GM12874 (cell line): ENCODE measurements around the gene SNX2.

Source experiments
- TF ChIP-seq, protein P1 (sequence below): IDR thresholded peaks from 2 replicates; pipeline ENCODE4 v1.5.1; 2011; ENCODE audit warnings: low read depth, mild to moderate bottlenecking, control low read depth, low read length, moderate library complexity; ENCODE audit not compliant: insufficient read depth

Gene SNX2

DNA sequence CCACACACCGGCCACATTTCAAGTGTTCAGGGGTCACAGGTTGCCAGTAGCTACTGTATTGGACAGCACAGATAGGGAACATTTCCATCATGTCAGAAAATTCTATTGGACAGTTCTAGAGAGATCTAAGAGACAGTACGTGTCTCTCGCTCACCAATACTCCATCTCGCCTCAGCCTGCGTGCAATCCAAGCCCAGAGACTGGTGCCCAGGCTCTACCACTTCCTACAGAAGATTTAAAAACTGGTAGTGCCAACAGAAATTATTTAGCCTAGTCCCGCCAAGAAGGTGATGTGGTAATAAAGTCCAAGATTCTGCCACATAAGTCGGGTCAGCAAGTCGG lies 390 bp upstream of the SNX2 start:
- TF ChIP-seq, protein P1, sequence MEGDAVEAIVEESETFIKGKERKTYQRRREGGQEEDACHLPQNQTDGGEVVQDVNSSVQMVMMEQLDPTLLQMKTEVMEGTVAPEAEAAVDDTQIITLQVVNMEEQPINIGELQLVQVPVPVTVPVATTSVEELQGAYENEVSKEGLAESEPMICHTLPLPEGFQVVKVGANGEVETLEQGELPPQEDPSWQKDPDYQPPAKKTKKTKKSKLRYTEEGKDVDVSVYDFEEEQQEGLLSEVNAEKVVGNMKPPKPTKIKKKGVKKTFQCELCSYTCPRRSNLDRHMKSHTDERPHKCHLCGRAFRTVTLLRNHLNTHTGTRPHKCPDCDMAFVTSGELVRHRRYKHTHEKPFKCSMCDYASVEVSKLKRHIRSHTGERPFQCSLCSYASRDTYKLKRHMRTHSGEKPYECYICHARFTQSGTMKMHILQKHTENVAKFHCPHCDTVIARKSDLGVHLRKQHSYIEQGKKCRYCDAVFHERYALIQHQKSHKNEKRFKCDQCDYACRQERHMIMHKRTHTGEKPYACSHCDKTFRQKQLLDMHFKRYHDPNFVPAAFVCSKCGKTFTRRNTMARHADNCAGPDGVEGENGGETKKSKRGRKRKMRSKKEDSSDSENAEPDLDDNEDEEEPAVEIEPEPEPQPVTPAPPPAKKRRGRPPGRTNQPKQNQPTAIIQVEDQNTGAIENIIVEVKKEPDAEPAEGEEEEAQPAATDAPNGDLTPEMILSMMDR = no peak

DNA sequence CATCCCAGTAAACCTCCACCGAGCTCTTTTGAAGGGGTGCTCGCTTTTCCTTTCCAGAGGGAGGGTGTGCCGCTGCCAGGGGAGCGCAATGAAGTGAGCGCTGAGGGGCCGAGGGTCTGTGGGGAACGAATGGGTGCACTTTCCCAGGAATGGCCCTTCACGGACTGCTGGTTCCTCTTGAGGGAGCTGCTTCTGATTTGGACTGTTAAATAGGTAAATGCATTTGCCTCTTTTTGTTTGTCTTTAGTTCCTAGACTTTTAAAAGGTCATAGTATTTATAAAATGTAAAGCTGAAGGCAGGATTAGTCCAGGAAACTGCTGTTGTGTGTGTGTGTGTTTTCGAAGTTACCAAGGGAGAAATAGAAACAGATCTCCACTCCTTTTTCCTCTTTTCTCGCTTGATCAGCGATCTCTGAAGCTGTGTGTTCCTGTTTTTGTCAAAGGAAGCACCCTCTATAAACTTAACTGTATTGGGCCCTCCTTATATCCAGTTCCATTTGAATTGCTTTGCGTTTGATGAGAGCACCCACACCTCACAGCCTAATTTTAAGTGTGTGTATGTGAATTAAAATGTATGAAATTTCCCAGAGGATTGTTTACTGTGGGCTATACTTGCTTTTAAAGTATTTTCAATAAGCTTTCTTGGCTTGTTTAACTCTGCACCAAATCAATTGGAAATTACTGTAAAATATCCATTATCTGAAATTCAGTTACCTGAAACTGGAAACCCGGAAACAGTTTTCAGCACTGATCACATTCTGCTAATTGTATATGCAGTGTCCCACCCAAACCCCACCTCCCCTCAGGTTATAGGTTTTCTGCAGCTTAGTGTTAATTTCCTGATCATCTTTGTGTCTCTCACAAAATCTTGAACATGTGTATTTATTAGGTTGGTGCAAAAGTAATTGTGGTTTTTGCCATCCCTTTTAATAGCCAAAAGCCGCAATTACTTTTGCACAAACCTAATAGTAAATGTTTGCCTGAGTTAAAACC lies 966 bp downstream of the SNX2 start:
- TF ChIP-seq, protein P1 = no peak

GRCh38 chr5:122778157-122778556 lies 3.3 kb downstream of the SNX2 start:
- TF ChIP-seq, protein P1 = no peak

GRCh38 chr5:122779451-122779850 lies 4.6 kb downstream of the SNX2 start:
- TF ChIP-seq, protein P1 = no peak

- TF ChIP-seq, protein P1 = no peak
Observed at GRCh38 chr5:122780296-122780695, 5.4 kb downstream of the SNX2 start.

DNA sequence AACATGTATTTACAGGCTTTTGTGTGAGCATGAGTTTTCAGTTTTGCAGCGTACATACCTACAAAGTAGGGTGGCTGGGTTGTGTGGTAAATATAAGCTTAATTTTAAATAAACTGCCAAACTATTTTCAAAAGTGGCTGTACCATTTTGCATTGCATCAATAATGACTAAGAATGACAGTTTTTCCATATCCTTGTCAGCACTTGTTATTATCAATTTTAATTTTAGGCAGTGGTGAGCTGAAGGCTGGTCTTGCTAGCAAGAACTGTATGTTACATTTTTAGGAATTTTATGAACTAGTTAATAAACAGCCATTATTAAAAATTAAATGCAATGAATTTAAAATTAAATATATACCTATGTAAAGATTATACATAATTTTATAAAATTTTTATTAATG lies 6.6 kb downstream of the SNX2 start:
- TF ChIP-seq, protein P1 = no peak

GRCh38 chr5:122785294-122785693 lies 10.4 kb downstream of the SNX2 start:
- TF ChIP-seq, protein P1 = no peak
